Small intestine (tissue), 16 donors: Measurements from ENCODE around the gene KLHL5. TPM values are rescaled to one million over a fixed set of nuclear protein-coding genes. Genes with fewer than 3 reads are reported as not detected.

ENCODE experiments used
- DNase-seq, 2 donors: peaks; one replicate each; pipeline versions ENCODE4 v3.0.0 to v3.0.0-alpha.2; 2013
- FAIRE-seq: peaks from 2 replicates; lab custom pipeline; 2012; peaks lifted over from hg19 to GRCh38; lab: Jason Lieb, UNC
- H3K27ac ChIP-seq, 3 donors: one replicate each; pipeline ENCODE4 v1.5.1; 2013; ENCODE audit warnings: low read length in 2 of 3, mild to moderate bottlenecking in 2 of 3, control low read depth in 1 of 3, inconsistent platforms in 1 of 3, low read depth in 1 of 3, moderate library complexity in 1 of 3
- H3K27me3 ChIP-seq, 3 donors: one replicate each; pipeline ENCODE4 v1.6.1; 2013; ENCODE audit warnings: low read length in 3 of 3, inconsistent platforms in 1 of 3; ENCODE audit not compliant: control insufficient read depth in 3 of 3, insufficient read depth in 3 of 3
- H3K36me3 ChIP-seq, 3 donors: one replicate each; pipeline ENCODE4 v1.6.1; 2013; ENCODE audit warnings: low read length in 3 of 3, inconsistent platforms in 1 of 3, low read depth in 1 of 3, mild to moderate bottlenecking in 1 of 3, moderate library complexity in 1 of 3; ENCODE audit not compliant: control insufficient read depth in 3 of 3, insufficient read depth in 2 of 3
- H3K4me1 ChIP-seq, 3 donors: one replicate each; pipeline ENCODE4 v1.6.1; 2013; ENCODE audit warnings: low read length in 2 of 3, inconsistent platforms in 1 of 3, low read depth in 1 of 3, mild to moderate bottlenecking in 1 of 3, moderate library complexity in 1 of 3; ENCODE audit not compliant: control insufficient read depth in 3 of 3, insufficient read depth in 2 of 3
- H3K4me3 ChIP-seq, 3 donors: one replicate each; pipeline ENCODE4 v1.5.1; 2013; ENCODE audit warnings: low read length in 3 of 3, control low read depth in 1 of 3, inconsistent platforms in 1 of 3, low read depth in 1 of 3, mild to moderate bottlenecking in 1 of 3, moderate library complexity in 1 of 3
- H3K9me3 ChIP-seq, 2 donors: one replicate each; pipeline ENCODE4 v1.6.1; 2013; ENCODE audit warnings: low read depth in 1 of 2, low read length in 1 of 2; ENCODE audit not compliant: control insufficient read depth in 2 of 2, insufficient read depth in 1 of 2
- WGBS, 3 donors: extraction: QIAGEN DNeasy Blood & Tissue Kit; methylation state at CpG; one replicate each; pipeline ENCODE4 v1.1.7; 2013; 5-methylcytosine and 5-hydroxymethylcytosine counted together
- long read RNA-seq, 10 donors: transcript quantifications; one replicate each; lab custom pipeline, GENCODE V29; 2026
- polyA plus RNA-seq, 4 donors: library from polyadenylated mRNA; stranded (reverse) in 3 of 4; unstranded in 1 of 4; fragments of 200-250 nt in 3 of 4; fragments of 120-200 nt in 1 of 4; gene quantifications; one replicate each; pipeline versions ENCODE4 v1.2.1 to v1.2.3, GENCODE V29; 2013
- donor health status: healthy with polysubstance abuse.
- donor health status: control.
- donor health status: control.
- donor health status: Bipolar disorder and iron deficiency.
- donor health status: healthy.

KLHL5 gene
- polyA plus RNA-seq: 10 to 100 TPM in 2 of 4 donors, 1 to 10 TPM in 2; 4.5 to 18.9 (median 9.3) TPM
- long read RNA-seq, donor 1, transcript KLHL5-205 (11 exons, 2,926 nt): major isoform, 7 of 7 reads
- long read RNA-seq, donor 1, partial matches to known transcripts: 0 of 7 reads
- long read RNA-seq, donor 1, other reads (novel, unspliced or antisense): 0 of 7 reads
- long read RNA-seq, donor 2, partial matches to known transcripts: 0 of 3 reads
- long read RNA-seq, donor 2, other reads (novel, unspliced or antisense): 0 of 3 reads
- long read RNA-seq, donor 3, partial matches to known transcripts: 6 of 9 reads
- long read RNA-seq, donor 3, other reads (novel, unspliced or antisense): 0 of 9 reads
- long read RNA-seq, donor 4: 0 reads
- long read RNA-seq, donor 5: 0 reads
- long read RNA-seq, donor 6, partial matches to known transcripts: 0 of 1 reads
- long read RNA-seq, donor 6, other reads (novel, unspliced or antisense): 0 of 1 reads
- long read RNA-seq, donor 7: 0 reads
- long read RNA-seq, donor 8, partial matches to known transcripts: 0 of 1 reads
- long read RNA-seq, donor 8, other reads (novel, unspliced or antisense): 0 of 1 reads
- long read RNA-seq, donor 9: 0 reads
- long read RNA-seq, donor 10, partial matches to known transcripts: 0 of 5 reads
- long read RNA-seq, donor 10, other reads (novel, unspliced or antisense): 0 of 5 reads

GRCh38 chr4:39062094-39062769, at the start of gene KLHL5:
TSS of gene KLHL5 (plus strand) at chr4:39062232. CDS start at chr4:39062653, 421 bp downstream.
- Histone ChIP-seq H3K9me3 (no peaks in the 10 kb centered on the region), H3K4me1 (no peaks in the 10 kb centered on the region), H3K36me3 (no peaks in the 10 kb centered on the region), H3K27ac (no peak within 1 kb of the TSS), H3K4me3 (no peak within 1 kb of the TSS), H3K27me3 (no peaks in the 10 kb centered on the region)
- 57 to 68% (median 60%) methylated on average over 7 of the region's 7 CpGs for WGBS, 3 donors
- FAIRE-seq (no peak), DNase-seq (no peak)

GRCh38 chr4:39014028-39014427, 48.0 kb upstream of the KLHL5 start:
- WGBS, 3 donors: 36 to 64% (median 48%) methylated on average over 2 of the region's 2 CpGs
- FAIRE-seq (no peak), DNase-seq (no peak)
- Histone ChIP-seq H3K9me3 (peaks cover 0 to 4% of the 10 kb centered on the region in 2 donors), H3K27me3 (no peaks in the 10 kb centered on the region), H3K27ac (no peak overlapping the region), H3K4me3 (no peak overlapping the region), H3K4me1 (no peaks in the 10 kb centered on the region), H3K36me3 (no peaks in the 10 kb centered on the region)

DNA sequence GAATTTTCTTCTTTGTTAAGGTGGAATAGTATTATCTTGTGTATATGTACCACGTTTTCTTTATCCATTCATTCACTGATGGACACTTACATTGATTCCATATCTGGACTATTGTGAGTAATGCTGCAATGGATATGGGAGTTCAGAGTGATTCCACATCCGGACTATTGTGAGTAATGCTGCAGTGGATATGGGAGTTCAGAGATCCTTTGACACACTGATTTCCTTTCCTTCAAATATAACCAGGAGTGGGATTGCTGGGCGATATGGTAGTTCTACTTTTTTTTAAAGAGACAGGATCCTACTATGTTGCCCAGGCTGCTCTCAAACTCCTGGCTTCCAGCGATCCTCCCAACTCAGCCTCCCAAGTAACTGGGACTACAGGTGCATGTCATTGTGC, 41.9 kb upstream of the KLHL5 start:
- WGBS, 3 donors: 66 to 84% (median 76%) methylated on average over 4 of the region's 4 CpGs
- no peak overlapping the region for H3K27ac ChIP-seq
- H3K4me1 ChIP-seq: no peaks in the 10 kb centered on the region
- no peak overlapping the region for H3K4me3 ChIP-seq
- no peak for DNase-seq
- no peaks in the 10 kb centered on the region for H3K36me3 ChIP-seq
- H3K9me3 ChIP-seq: peaks cover 0 to 4% of the 10 kb centered on the region in 2 donors
- no peak for FAIRE-seq
- H3K27me3 ChIP-seq: no peaks in the 10 kb centered on the region

- FAIRE-seq: no peak
- H3K36me3 ChIP-seq: no peaks in the 10 kb centered on the region
Observed at GRCh38 chr4:39021631-39022030, 40.4 kb upstream of the KLHL5 start.

DNA sequence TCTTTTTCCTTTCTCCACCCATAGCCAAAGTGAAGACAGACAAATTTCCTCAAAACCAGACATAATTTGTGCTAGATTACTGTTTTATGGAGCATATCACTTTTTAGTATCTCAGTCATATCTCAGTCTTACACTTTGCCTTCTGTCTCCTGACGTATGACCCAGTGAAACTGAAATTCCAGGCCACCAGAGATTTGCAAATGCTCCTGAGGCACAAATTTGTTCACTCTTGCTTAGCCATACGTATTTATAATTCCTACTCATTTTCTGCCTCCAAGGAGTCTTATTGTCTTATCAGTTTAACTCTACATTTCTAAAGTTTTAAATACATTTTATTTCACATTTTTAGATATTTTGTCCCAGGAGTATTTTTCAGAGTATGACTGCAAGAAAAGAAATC, 39.8 kb upstream of the KLHL5 start:
- Histone ChIP-seq H3K4me1 (no peaks in the 10 kb centered on the region), H3K4me3 (no peak overlapping the region), H3K36me3 (no peaks in the 10 kb centered on the region), H3K27ac (no peak overlapping the region), H3K9me3 (no peaks in the 10 kb centered on the region), H3K27me3 (no peaks in the 10 kb centered on the region)
- FAIRE-seq (no peak), DNase-seq (no peak)
- WGBS, 3 donors: 49 to 65% (median 60%) methylated on average over 2 of the region's 2 CpGs

More at GRCh38 chr4:39021631-39022030, 40.4 kb upstream of the KLHL5 start:
- H3K4me3 ChIP-seq: no peak overlapping the region
- DNase-seq: no peak
- H3K27me3 ChIP-seq: no peaks in the 10 kb centered on the region
- no peaks in the 10 kb centered on the region for H3K4me1 ChIP-seq
- WGBS, 3 donors: 86 to 94% (median 91%) methylated on average over 3 of the region's 3 CpGs
- H3K27ac ChIP-seq: no peak overlapping the region
- no peaks in the 10 kb centered on the region for H3K9me3 ChIP-seq

DNA sequence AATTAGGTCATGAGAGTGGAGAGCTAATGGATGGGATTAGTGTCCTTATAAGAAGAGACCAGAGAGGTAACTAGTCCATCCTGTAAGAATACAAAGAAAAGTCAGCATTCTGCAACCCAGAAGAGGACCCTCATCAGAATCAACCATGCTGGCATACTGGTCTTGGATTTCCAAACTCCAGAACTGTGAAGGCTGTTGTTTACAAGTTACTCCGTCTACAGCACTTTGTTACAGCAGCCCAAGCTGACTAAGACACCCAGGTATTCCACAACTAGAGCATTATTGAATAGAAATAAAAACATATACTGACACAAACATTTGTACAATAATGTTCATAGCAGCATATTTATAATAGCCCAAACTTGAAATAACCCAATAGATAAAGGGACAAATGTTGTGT, 39.0 kb upstream of the KLHL5 start:
- no peak overlapping the region for H3K4me3 ChIP-seq
- H3K4me1 ChIP-seq: no peaks in the 10 kb centered on the region
- DNase-seq (no peak), FAIRE-seq (no peak)
- no peaks in the 10 kb centered on the region for H3K9me3 ChIP-seq
- no peak overlapping the region for H3K27ac ChIP-seq
- 92 to 94% (median 92%) methylated on average over 1 of the region's 1 CpG for WGBS, 3 donors
- H3K27me3 ChIP-seq: no peaks in the 10 kb centered on the region
- H3K36me3 ChIP-seq: no peaks in the 10 kb centered on the region

DNA sequence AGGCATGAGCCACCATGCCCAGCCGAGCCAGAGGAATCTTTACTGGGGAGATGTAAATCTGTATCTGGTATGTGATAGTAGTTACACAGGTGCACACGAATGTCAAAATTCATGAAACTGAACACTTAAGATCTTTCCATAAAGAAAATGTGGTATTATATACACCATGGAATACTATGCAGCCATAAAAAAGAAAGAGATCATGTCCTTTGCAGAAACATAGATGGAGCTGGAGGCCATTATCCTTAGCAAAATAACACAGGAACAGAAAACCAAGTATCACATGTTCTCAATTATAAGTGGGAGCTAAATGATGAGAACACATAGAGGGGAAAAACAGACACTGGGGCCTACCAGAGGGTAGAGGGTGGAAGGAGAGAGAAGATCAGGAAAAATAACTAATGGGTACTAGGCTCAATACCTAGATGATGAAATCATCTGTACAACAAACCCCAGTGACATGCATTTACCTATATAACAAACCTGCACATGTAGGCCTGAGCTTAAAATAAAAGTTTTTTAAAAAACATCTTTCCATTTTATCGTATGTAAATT, 37.6 kb upstream of the KLHL5 start:
- FAIRE-seq: no peak

GRCh38 chr4:39025552-39026085, 36.4 kb upstream of the KLHL5 start:
- no peak for FAIRE-seq
- 80 to 86% (median 82%) methylated on average over 4 of the region's 4 CpGs for WGBS, 3 donors

More for the DNA sequence above, 37.6 kb upstream of the KLHL5 start:
- no peak for DNase-seq
- Histone ChIP-seq H3K9me3 (no peaks in the 10 kb centered on the region), H3K4me1 (no peaks in the 10 kb centered on the region), H3K4me3 (no peak overlapping the region), H3K27ac (no peak overlapping the region), H3K27me3 (no peaks in the 10 kb centered on the region), H3K36me3 (no peaks in the 10 kb centered on the region)
- WGBS, 3 donors: 93 to 100% (median 96%) methylated on average over 3 of the region's 3 CpGs

More at GRCh38 chr4:39025552-39026085, 36.4 kb upstream of the KLHL5 start:
- Histone ChIP-seq H3K27me3 (no peaks in the 10 kb centered on the region), H3K4me3 (no peak overlapping the region), H3K27ac (no peak overlapping the region), H3K36me3 (no peaks in the 10 kb centered on the region), H3K4me1 (peaks cover 0 to 3% (median 0%) of the 10 kb centered on the region in 3 donors), H3K9me3 (no peaks in the 10 kb centered on the region)
- DNase-seq: no peak
